ENCODE measurements around the gene RNF31. TPM values are rescaled to one million over a fixed set of nuclear protein-coding genes. Genes with fewer than 3 reads are reported as not detected.
A peak's percentile ranks its signal among the peaks of the same experiment; 100 is the strongest.

The RNF31 gene
- total and polyA plus RNA-seq, 2 donors, result 44.9 to 105 TPM

- Histone ChIP-seq H3K27me3 (ENCODE audit: control insufficient read depth in 2 of 2, insufficient read depth in 1 of 2, low read length in 1 of 2) (no peaks in the 10 kb centered on the region), H3K4me1 (ENCODE audit: control insufficient read depth in 2 of 2, insufficient read depth in 2 of 2, low read length in 2 of 2) (peaks cover 31 to 52% of the 10 kb centered on the region in 2 donors), H3K27ac (ENCODE audit: low read depth in 1 of 2, low read length in 1 of 2) (no peak overlapping the region), H3K9me3 (ENCODE audit: control insufficient read depth in 2 of 2, insufficient read depth in 1 of 2, low read length in 1 of 2) (peaks cover 0 to 12% of the 10 kb centered on the region in 2 donors), H3K36me3 (ENCODE audit: control insufficient read depth in 2 of 2, insufficient read depth in 2 of 2, low read length in 1 of 2) (peaks cover 21 to 42% of the 10 kb centered on the region in 2 donors), H3K4me3 (ENCODE audit: low read length in 2 of 2) (no peak overlapping the region)
- no peak for DNase-seq (ENCODE audit: low read depth in 6 of 9, low spot score in 9 of 9)
- WGBS, result 97% methylated on average over 2 of the region's 2 CpGs
Measured at GRCh38 chr14:24143511-24143910, 3.8 kb upstream of the RNF31 start.

DNA sequence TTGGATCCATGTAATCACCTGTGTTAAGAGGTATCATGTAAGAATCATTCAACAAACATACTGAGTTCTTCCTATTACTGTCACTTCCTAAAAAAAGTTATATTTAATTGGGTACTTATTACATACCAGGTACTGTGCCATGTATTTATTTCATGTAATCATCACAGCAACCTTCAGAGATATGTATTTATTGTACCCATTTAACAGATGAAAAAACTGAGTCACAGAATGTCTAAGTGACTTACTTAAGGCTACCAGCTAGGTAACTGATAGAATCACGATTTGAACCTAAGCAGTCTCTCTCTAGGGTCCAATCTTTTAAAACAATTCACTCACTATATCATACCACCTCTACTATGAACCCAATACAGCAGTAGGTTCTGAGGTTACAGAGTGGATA lies 2.8 kb upstream of the RNF31 start:
- H3K27ac ChIP-seq (ENCODE audit: low read depth in 1 of 2, low read length in 1 of 2), result no peak overlapping the region
- H3K4me3 ChIP-seq (ENCODE audit: low read length in 2 of 2), result no peak overlapping the region
- peaks cover 15 to 41% of the 10 kb centered on the region in 2 donors for H3K36me3 ChIP-seq (ENCODE audit: control insufficient read depth in 2 of 2, insufficient read depth in 2 of 2, low read length in 1 of 2)
- no peak for DNase-seq (ENCODE audit: low read depth in 6 of 9, low spot score in 9 of 9)
- WGBS, result 99% methylated on average over 1 of the region's 1 CpG
- H3K4me1 ChIP-seq (ENCODE audit: control insufficient read depth in 2 of 2, insufficient read depth in 2 of 2, low read length in 2 of 2), result peaks cover 27 to 49% of the 10 kb centered on the region in 2 donors
- no peaks in the 10 kb centered on the region for H3K27me3 ChIP-seq (ENCODE audit: control insufficient read depth in 2 of 2, insufficient read depth in 1 of 2, low read length in 1 of 2)
- peaks cover 0 to 12% of the 10 kb centered on the region in 2 donors for H3K9me3 ChIP-seq (ENCODE audit: control insufficient read depth in 2 of 2, insufficient read depth in 1 of 2, low read length in 1 of 2)

DNA sequence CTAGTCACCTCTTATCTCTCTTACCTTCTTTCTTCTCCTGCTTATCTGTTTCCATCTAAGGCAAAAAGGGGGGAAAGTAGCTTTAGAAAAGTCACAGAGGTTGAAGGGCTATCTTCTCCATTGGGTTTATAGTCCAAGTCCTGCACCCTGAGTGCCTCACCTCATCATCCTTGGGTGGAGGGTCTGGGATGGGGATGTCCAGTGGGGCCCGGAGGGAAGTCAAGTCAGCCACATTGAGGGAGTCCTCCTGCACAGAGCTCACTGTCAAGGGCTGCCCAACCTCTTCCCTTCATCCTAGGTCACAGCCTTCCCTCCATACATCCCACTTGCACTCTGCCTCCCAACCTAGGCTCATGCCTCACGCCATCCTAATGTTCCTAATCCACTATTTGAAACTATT lies 2.1 kb upstream of the RNF31 start:
- Histone ChIP-seq H3K36me3 (ENCODE audit: control insufficient read depth in 2 of 2, insufficient read depth in 2 of 2, low read length in 1 of 2) (peaks cover 22 to 46% of the 10 kb centered on the region in 2 donors), H3K27ac (ENCODE audit: low read depth in 1 of 2, low read length in 1 of 2) (no peak overlapping the region), H3K4me3 (ENCODE audit: low read length in 2 of 2) (no peak overlapping the region), H3K4me1 (ENCODE audit: control insufficient read depth in 2 of 2, insufficient read depth in 2 of 2, low read length in 2 of 2) (peaks cover 27 to 44% of the 10 kb centered on the region in 2 donors), H3K27me3 (ENCODE audit: control insufficient read depth in 2 of 2, insufficient read depth in 1 of 2, low read length in 1 of 2) (no peaks in the 10 kb centered on the region), H3K9me3 (ENCODE audit: control insufficient read depth in 2 of 2, insufficient read depth in 1 of 2, low read length in 1 of 2) (peaks cover 0 to 12% of the 10 kb centered on the region in 2 donors)
- WGBS, result 99% methylated on average over 2 of the region's 2 CpGs
- DNase-seq (ENCODE audit: low read depth in 6 of 9, low spot score in 9 of 9), result no peak

- WGBS, result 22% methylated on average over 9 of the region's 9 CpGs
- no peaks in the 10 kb centered on the region for H3K27me3 ChIP-seq (ENCODE audit: control insufficient read depth in 2 of 2, insufficient read depth in 1 of 2, low read length in 1 of 2)
- H3K27ac ChIP-seq (ENCODE audit: low read depth in 1 of 2, low read length in 1 of 2), result peak overlapping the region; percentile 95 to 98
- H3K36me3 ChIP-seq (ENCODE audit: control insufficient read depth in 2 of 2, insufficient read depth in 2 of 2, low read length in 1 of 2), result peaks cover 29 to 52% of the 10 kb centered on the region in 2 donors
- H3K9me3 ChIP-seq (ENCODE audit: control insufficient read depth in 2 of 2, insufficient read depth in 1 of 2, low read length in 1 of 2), result peaks cover 0 to 10% of the 10 kb centered on the region in 2 donors
- H3K4me1 ChIP-seq (ENCODE audit: control insufficient read depth in 2 of 2, insufficient read depth in 2 of 2, low read length in 2 of 2), result peaks cover 27 to 38% of the 10 kb centered on the region in 2 donors
- H3K4me3 ChIP-seq (ENCODE audit: low read length in 2 of 2), result peak overlapping the region; percentile 78 to 90
- DNase-seq (ENCODE audit: low read depth in 6 of 9, low spot score in 9 of 9), result peak in 1 of 9 donors; percentile 54
Measured at GRCh38 chr14:24145690-24146452, 1.4 kb upstream of the RNF31 start.

- Histone ChIP-seq H3K4me3 (ENCODE audit: low read length in 2 of 2) (peak within 1 kb of the TSS; percentile 78 to 90), H3K27me3 (ENCODE audit: control insufficient read depth in 2 of 2, insufficient read depth in 1 of 2, low read length in 1 of 2) (no peaks in the 10 kb centered on the region), H3K27ac (ENCODE audit: low read depth in 1 of 2, low read length in 1 of 2) (peak within 1 kb of the TSS; percentile 95 to 98), H3K36me3 (ENCODE audit: control insufficient read depth in 2 of 2, insufficient read depth in 2 of 2, low read length in 1 of 2) (peaks cover 35 to 59% of the 10 kb centered on the region in 2 donors), H3K9me3 (ENCODE audit: control insufficient read depth in 2 of 2, insufficient read depth in 1 of 2, low read length in 1 of 2) (peaks cover 0 to 3% of the 10 kb centered on the region in 2 donors), H3K4me1 (ENCODE audit: control insufficient read depth in 2 of 2, insufficient read depth in 2 of 2, low read length in 2 of 2) (peaks cover 27 to 38% of the 10 kb centered on the region in 2 donors)
- WGBS, result under 1% methylated on average over 25 of the region's 25 CpGs
- peak in 7 of 9 donors; percentile 66 to 89 (median 73) for DNase-seq (ENCODE audit: low read depth in 6 of 9, low spot score in 9 of 9)
Measured at GRCh38 chr14:24146453-24146977, 783 bp upstream of the RNF31 start, which contains the start of gene PSME2. TSS of gene PSME2 (minus strand) at chr14:24146610. CDS start at chr14:24146581, 29 bp downstream.

- peak overlapping the region; percentile 78 to 90 for H3K4me3 ChIP-seq (ENCODE audit: low read length in 2 of 2)
- 10% methylated on average over 29 of the region's 29 CpGs for WGBS
- H3K27ac ChIP-seq (ENCODE audit: low read depth in 1 of 2, low read length in 1 of 2), result peak overlapping the region in 1 of 2 donors; percentile 70
- no peaks in the 10 kb centered on the region for H3K9me3 ChIP-seq (ENCODE audit: control insufficient read depth in 2 of 2, insufficient read depth in 1 of 2, low read length in 1 of 2)
- H3K27me3 ChIP-seq (ENCODE audit: control insufficient read depth in 2 of 2, insufficient read depth in 1 of 2, low read length in 1 of 2), result no peaks in the 10 kb centered on the region
- H3K4me1 ChIP-seq (ENCODE audit: control insufficient read depth in 2 of 2, insufficient read depth in 2 of 2, low read length in 2 of 2), result peaks cover 22 to 31% of the 10 kb centered on the region in 2 donors
- no peak for DNase-seq (ENCODE audit: low read depth in 6 of 9, low spot score in 9 of 9)
- peaks cover 46 to 68% of the 10 kb centered on the region in 2 donors for H3K36me3 ChIP-seq (ENCODE audit: control insufficient read depth in 2 of 2, insufficient read depth in 2 of 2, low read length in 1 of 2)
Measured at GRCh38 chr14:24147761-24148428, 597 bp downstream of the RNF31 start.

DNA sequence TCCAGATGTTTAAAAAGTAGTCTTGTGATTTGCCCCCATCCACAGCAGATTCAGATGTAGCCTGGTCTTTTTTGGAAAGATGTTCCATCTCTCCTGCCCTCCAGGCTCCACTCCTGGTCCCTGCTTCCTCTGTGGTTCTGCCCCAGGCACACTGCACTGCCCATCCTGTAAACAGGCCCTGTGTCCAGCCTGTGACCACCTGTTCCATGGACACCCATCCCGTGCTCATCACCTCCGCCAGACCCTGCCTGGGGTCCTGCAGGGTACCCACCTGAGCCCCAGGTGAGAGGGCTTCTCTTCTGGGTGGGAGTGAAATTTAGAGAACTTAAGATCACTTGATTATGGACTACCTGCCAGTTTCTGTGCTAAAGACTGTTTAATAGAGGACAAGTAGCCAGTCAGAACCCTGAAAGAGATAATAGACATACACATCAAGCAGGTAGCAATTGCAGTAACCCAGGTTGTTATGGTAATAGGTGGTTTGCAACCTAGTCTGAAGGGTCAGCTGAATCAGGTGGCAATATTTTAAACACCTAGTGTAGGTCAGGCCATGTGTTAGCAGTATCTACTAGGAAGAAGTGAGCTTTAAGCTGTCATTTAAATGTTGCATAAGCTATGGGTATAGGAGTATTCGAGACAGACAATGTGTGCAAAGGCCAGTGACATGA lies 2.1 kb downstream of the RNF31 start:
- 98% methylated on average over 3 of the region's 3 CpGs for WGBS
- no peaks in the 10 kb centered on the region for H3K9me3 ChIP-seq (ENCODE audit: control insufficient read depth in 2 of 2, insufficient read depth in 1 of 2, low read length in 1 of 2)
- H3K36me3 ChIP-seq (ENCODE audit: control insufficient read depth in 2 of 2, insufficient read depth in 2 of 2, low read length in 1 of 2), result peaks cover 41 to 58% of the 10 kb centered on the region in 2 donors
- no peak for DNase-seq (ENCODE audit: low read depth in 6 of 9, low spot score in 9 of 9)
- peaks cover 22 to 27% of the 10 kb centered on the region in 2 donors for H3K4me1 ChIP-seq (ENCODE audit: control insufficient read depth in 2 of 2, insufficient read depth in 2 of 2, low read length in 2 of 2)
- H3K27me3 ChIP-seq (ENCODE audit: control insufficient read depth in 2 of 2, insufficient read depth in 1 of 2, low read length in 1 of 2), result no peaks in the 10 kb centered on the region
- H3K4me3 ChIP-seq (ENCODE audit: low read length in 2 of 2), result no peak overlapping the region
- H3K27ac ChIP-seq (ENCODE audit: low read depth in 1 of 2, low read length in 1 of 2), result no peak overlapping the region

- 98% methylated on average over 9 of the region's 9 CpGs for WGBS
- H3K9me3 ChIP-seq (ENCODE audit: control insufficient read depth in 2 of 2, insufficient read depth in 1 of 2, low read length in 1 of 2), result no peaks in the 10 kb centered on the region
- H3K27me3 ChIP-seq (ENCODE audit: control insufficient read depth in 2 of 2, insufficient read depth in 1 of 2, low read length in 1 of 2), result no peaks in the 10 kb centered on the region
- peaks cover 21 to 23% of the 10 kb centered on the region in 2 donors for H3K4me1 ChIP-seq (ENCODE audit: control insufficient read depth in 2 of 2, insufficient read depth in 2 of 2, low read length in 2 of 2)
- H3K4me3 ChIP-seq (ENCODE audit: low read length in 2 of 2), result no peak overlapping the region
- no peak for DNase-seq (ENCODE audit: low read depth in 6 of 9, low spot score in 9 of 9)
- H3K36me3 ChIP-seq (ENCODE audit: control insufficient read depth in 2 of 2, insufficient read depth in 2 of 2, low read length in 1 of 2), result peaks cover 48 to 59% of the 10 kb centered on the region in 2 donors
- no peak overlapping the region for H3K27ac ChIP-seq (ENCODE audit: low read depth in 1 of 2, low read length in 1 of 2)
Measured at GRCh38 chr14:24150061-24150460, 2.8 kb downstream of the RNF31 start.
